Measurements from ENCODE around the gene OR4K17.
A peak's percentile ranks its signal among the peaks of the same experiment; 100 is the strongest.

OR4K17 gene

DNA sequence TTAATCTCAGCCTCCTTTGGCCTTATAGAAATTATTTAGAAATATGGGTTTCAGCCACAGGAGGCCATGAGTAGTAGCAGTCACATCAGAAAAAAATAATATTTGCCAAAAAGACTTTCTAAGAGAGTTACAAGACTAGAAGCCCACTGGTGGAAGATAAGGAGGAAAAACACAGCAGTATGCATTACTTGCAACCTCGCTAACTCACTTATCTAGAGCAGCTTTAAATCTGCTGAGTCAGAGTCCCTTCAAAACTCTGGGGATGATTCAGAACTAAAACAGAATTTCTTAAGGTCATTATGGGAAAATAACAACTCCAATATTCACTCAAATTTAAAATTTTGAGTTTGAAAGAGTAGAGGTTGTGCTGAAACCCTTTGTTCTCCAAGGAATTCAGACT, 6.2 kb downstream of the OR4K17 start:
- H3K27me3 ChIP-seq (ENCODE audit: insufficient read depth, poor library complexity, severe bottlenecking) = peaks cover 10% of the 10 kb centered on the region
- H3K36me3 ChIP-seq (ENCODE audit: low read depth) = no peaks in the 10 kb centered on the region
- no peaks in the 10 kb centered on the region for H3K9me3 ChIP-seq (ENCODE audit: severe bottlenecking)
- ATAC-seq (ENCODE audit: low read depth) (no peak), DNase-seq (ENCODE audit: low spot score) (no peak)
- TF ChIP-seq CTCF (IDR thresholded peaks at IDR 0.05; ENCODE audit: poor library complexity, severe bottlenecking) = no peak
- no peak overlapping the region for H3K4me3 ChIP-seq (ENCODE audit: severe bottlenecking)
- no peaks in the 10 kb centered on the region for H3K4me1 ChIP-seq (ENCODE audit: insufficient read depth, poor library complexity, severe bottlenecking)
- no peak overlapping the region for H3K27ac ChIP-seq (ENCODE audit: poor library complexity, severe bottlenecking)

DNA sequence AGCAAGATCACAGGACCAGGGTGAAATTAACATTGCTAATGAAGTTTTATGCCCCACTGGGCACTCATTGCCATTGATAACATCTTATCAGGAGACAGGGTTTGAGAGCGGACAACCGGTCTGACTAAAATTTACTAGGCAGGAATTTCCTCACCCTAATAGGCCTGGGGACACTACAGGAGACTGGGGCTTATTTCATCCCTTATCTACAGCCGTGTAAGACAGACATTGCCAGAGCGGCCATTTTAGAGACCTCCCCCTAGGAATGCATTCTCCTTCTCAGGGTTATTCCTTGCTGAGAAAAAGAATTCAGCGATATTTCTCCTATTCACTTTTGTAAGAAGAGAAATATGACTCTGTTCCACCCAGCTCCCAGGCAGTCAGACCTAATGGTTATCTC, 8.3 kb downstream of the OR4K17 start:
- H3K36me3 ChIP-seq (ENCODE audit: low read depth) = no peaks in the 10 kb centered on the region
- peaks cover 14% of the 10 kb centered on the region for H3K27me3 ChIP-seq (ENCODE audit: insufficient read depth, poor library complexity, severe bottlenecking)
- no peak for ATAC-seq (ENCODE audit: low read depth)
- no peaks in the 10 kb centered on the region for H3K4me1 ChIP-seq (ENCODE audit: insufficient read depth, poor library complexity, severe bottlenecking)
- H3K27ac ChIP-seq (ENCODE audit: poor library complexity, severe bottlenecking) = no peak overlapping the region
- TF ChIP-seq CTCF (IDR thresholded peaks at IDR 0.05; ENCODE audit: poor library complexity, severe bottlenecking) = no peak
- no peaks in the 10 kb centered on the region for H3K9me3 ChIP-seq (ENCODE audit: severe bottlenecking)
- no peak for DNase-seq (ENCODE audit: low spot score)
- no peak overlapping the region for H3K4me3 ChIP-seq (ENCODE audit: severe bottlenecking)

- TF ChIP-seq CTCF (IDR thresholded peaks at IDR 0.05; ENCODE audit: poor library complexity, severe bottlenecking) = no peak
- H3K27me3 ChIP-seq (ENCODE audit: insufficient read depth, poor library complexity, severe bottlenecking) = peaks cover 43% of the 10 kb centered on the region
- no peaks in the 10 kb centered on the region for H3K36me3 ChIP-seq (ENCODE audit: low read depth)
- no peak within 1 kb of the TSS for H3K4me3 ChIP-seq (ENCODE audit: severe bottlenecking)
- no peaks in the 10 kb centered on the region for H3K4me1 ChIP-seq (ENCODE audit: insufficient read depth, poor library complexity, severe bottlenecking)
- H3K27ac ChIP-seq (ENCODE audit: poor library complexity, severe bottlenecking) = no peak within 1 kb of the TSS
- DNase-seq (ENCODE audit: low spot score) (no peak), ATAC-seq (ENCODE audit: low read depth) (no peak)
- H3K9me3 ChIP-seq (ENCODE audit: severe bottlenecking) = no peaks in the 10 kb centered on the region
These were observed 28.0 kb downstream of the OR4K17 start, which contains the start of gene OR4N5 for GRCh38 chr14:20138520-20138919. OR4N5 (plus strand) TSS chr14:20138820; CDS start chr14:20143736, 4,916 bp downstream.

- ATAC-seq (ENCODE audit: low read depth) = no peak
- Histone ChIP-seq H3K4me3 (ENCODE audit: severe bottlenecking) (no peak overlapping the region), H3K36me3 (ENCODE audit: low read depth) (no peaks in the 10 kb centered on the region), H3K4me1 (ENCODE audit: insufficient read depth, poor library complexity, severe bottlenecking) (no peaks in the 10 kb centered on the region), H3K27ac (ENCODE audit: poor library complexity, severe bottlenecking) (no peak overlapping the region), H3K9me3 (ENCODE audit: severe bottlenecking) (no peaks in the 10 kb centered on the region), H3K27me3 (ENCODE audit: insufficient read depth, poor library complexity, severe bottlenecking) (peaks cover 29% of the 10 kb centered on the region)
- no peak for DNase-seq (ENCODE audit: low spot score)
- TF ChIP-seq CTCF (IDR thresholded peaks at IDR 0.05; ENCODE audit: poor library complexity, severe bottlenecking) = peak; percentile 26
These were observed 33.4 kb downstream of the OR4K17 start for GRCh38 chr14:20143911-20144310.

GRCh38 chr14:20144820-20145219, 34.3 kb downstream of the OR4K17 start:
- H3K4me1 ChIP-seq (ENCODE audit: insufficient read depth, poor library complexity, severe bottlenecking) = no peaks in the 10 kb centered on the region
- no peaks in the 10 kb centered on the region for H3K36me3 ChIP-seq (ENCODE audit: low read depth)
- peaks cover 23% of the 10 kb centered on the region for H3K27me3 ChIP-seq (ENCODE audit: insufficient read depth, poor library complexity, severe bottlenecking)
- H3K9me3 ChIP-seq (ENCODE audit: severe bottlenecking) = no peaks in the 10 kb centered on the region
- ATAC-seq (ENCODE audit: low read depth) (no peak), DNase-seq (ENCODE audit: low spot score) (no peak)
- no peak overlapping the region for H3K27ac ChIP-seq (ENCODE audit: poor library complexity, severe bottlenecking)
- TF ChIP-seq CTCF (IDR thresholded peaks at IDR 0.05; ENCODE audit: poor library complexity, severe bottlenecking) = no peak
- H3K4me3 ChIP-seq (ENCODE audit: severe bottlenecking) = no peak overlapping the region
